Measurements from ENCODE around the gene CNGA3. TPM values are rescaled to one million over a fixed set of nuclear protein-coding genes. Genes with fewer than 3 reads are reported as not detected.
"Not testable (repeated sequence)": the region's sequence is repeated elsewhere in the genome, so short reads cannot be mapped to it uniquely, and the experiment has no call there.

CNGA3 gene
- total RNA-seq, 4 donors from 2014 or later, result 0.44 to 0.57 (median 0.48) TPM; not detected in 1

DNA sequence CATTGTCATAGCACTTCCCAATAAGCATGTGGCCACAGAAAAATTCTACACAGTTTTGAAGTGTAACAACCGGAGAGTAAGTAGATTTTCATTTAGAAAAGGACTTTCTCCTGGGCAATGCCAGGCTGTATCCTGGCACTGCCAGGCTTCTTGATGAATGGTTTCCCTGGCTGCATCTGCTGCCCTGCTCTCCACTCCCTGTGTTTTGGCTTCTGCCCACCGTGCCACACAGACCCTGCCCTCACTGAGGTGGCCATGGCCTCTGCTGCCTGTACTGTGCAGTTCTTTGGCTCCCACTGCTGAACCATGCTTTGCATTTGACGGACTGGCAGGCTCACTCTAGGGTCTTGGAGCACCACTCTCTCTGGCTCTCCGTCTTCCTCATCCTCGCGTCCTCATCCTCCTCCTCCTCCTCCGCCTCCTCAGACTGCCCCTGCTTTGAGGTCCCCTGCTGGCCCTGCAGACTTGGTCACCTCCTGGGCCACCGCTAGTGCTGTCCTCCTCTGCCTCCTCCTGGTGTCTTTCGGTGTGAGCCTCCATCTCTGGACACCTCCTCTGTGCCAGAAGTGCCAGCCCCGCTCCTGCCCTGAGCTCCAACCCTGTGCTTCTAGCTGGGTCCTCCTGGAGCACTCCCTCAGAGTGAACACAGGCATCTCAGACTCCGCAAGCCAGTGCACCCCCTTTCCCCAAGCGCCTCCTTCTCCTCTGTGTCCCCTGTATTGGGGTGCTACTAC is 45.9 kb upstream of the CNGA3 start:
- intact Hi-C loops (cut with DNase I), result no loop called here
- Histone ChIP-seq H3K9me3 (no peaks in the 10 kb centered on the region), H3K27ac (no peak overlapping the region), H3K4me3 (no peak overlapping the region), H3K36me3 (no peaks in the 10 kb centered on the region), H3K27me3 (peaks cover 0 to 20% (median 0%) of the 10 kb centered on the region in 4 donors), H3K4me1 (peaks cover 0 to under 1% (median 0%) of the 10 kb centered on the region in 3 donors)
- WGBS, 2 donors, result 83 to 86% methylated on average over 7 to 11 of the region's 12 CpGs
- TF ChIP-seq, protein P1, sequence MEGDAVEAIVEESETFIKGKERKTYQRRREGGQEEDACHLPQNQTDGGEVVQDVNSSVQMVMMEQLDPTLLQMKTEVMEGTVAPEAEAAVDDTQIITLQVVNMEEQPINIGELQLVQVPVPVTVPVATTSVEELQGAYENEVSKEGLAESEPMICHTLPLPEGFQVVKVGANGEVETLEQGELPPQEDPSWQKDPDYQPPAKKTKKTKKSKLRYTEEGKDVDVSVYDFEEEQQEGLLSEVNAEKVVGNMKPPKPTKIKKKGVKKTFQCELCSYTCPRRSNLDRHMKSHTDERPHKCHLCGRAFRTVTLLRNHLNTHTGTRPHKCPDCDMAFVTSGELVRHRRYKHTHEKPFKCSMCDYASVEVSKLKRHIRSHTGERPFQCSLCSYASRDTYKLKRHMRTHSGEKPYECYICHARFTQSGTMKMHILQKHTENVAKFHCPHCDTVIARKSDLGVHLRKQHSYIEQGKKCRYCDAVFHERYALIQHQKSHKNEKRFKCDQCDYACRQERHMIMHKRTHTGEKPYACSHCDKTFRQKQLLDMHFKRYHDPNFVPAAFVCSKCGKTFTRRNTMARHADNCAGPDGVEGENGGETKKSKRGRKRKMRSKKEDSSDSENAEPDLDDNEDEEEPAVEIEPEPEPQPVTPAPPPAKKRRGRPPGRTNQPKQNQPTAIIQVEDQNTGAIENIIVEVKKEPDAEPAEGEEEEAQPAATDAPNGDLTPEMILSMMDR (IDR thresholded peaks at IDR 0.05), result no peak
- no peak for TF ChIP-seq POLR2A (IDR thresholded peaks at IDR 0.05)
- DNase-seq, result no peak

GRCh38 chr2:98301469-98301868 is 44.8 kb upstream of the CNGA3 start:
- Histone ChIP-seq H3K27ac (no peak overlapping the region), H3K36me3 (no peaks in the 10 kb centered on the region), H3K4me3 (no peak overlapping the region), H3K9me3 (no peaks in the 10 kb centered on the region), H3K27me3 (peaks cover 0 to 14% (median 0%) of the 10 kb centered on the region in 4 donors), H3K4me1 (no peaks in the 10 kb centered on the region)
- TF ChIP-seq POLR2A (IDR thresholded peaks at IDR 0.05), result no peak
- TF ChIP-seq, protein P1 (IDR thresholded peaks at IDR 0.05), result no peak
- intact Hi-C loops (cut with DNase I), result no loop called here
- WGBS, 2 donors, result 54 to 63% methylated on average over 5 of the region's 5 CpGs
- no peak for DNase-seq

DNA sequence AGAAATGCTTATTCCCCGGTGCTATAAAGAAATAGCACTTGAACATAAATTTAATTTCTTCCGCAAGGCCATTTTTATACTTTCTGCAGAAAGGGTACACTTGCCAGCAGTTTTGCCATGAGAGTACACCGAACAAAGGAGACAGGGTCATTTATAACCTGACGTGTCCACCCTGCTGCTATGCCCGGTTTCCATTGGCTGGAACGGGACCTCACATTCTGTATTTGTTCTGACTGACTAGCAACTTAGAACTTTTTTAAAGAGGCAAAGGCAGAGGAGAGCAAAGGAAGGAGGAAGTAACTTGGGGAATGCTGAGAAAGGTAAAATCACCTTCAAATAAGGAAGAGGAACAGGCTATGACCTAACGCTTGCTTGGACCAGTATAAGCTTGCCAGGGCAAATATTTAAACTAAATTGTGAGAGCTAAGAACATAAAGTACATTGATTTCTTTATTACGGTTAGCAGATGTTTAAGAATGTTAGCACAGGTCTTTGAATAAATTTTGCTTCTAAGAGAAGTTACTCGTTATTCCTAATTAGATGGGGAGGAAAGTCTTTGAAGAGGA is 39.0 kb upstream of the CNGA3 start:
- intact Hi-C loops (cut with DNase I); H3K4me3 ChIP-seq; H3K27me3 ChIP-seq; H3K36me3 ChIP-seq; H3K4me1 ChIP-seq; H3K9me3 ChIP-seq; DNase-seq; H3K27ac ChIP-seq: not testable (repeated sequence)
- WGBS, 2 donors, result 45 to 57% methylated on average over 9 of the region's 9 CpGs

- intact Hi-C loops (cut with DNase I), result no loop called here
- Histone ChIP-seq H3K27me3 (peaks cover 0 to 11% (median 0%) of the 10 kb centered on the region in 4 donors), H3K4me1 (peaks cover 0 to 10% (median 4%) of the 10 kb centered on the region in 3 donors), H3K9me3 (no peaks in the 10 kb centered on the region), H3K36me3 (no peaks in the 10 kb centered on the region), H3K27ac (no peak overlapping the region), H3K4me3 (no peak overlapping the region)
- TF ChIP-seq, protein P1 (IDR thresholded peaks at IDR 0.05), result no peak
- no peak for TF ChIP-seq POLR2A (IDR thresholded peaks at IDR 0.05)
- no peak for DNase-seq
- WGBS, 2 donors, result 65 to 70% methylated on average over 8 of the region's 8 CpGs
Measured at GRCh38 chr2:98308068-98308467, 38.2 kb upstream of the CNGA3 start.

DNA sequence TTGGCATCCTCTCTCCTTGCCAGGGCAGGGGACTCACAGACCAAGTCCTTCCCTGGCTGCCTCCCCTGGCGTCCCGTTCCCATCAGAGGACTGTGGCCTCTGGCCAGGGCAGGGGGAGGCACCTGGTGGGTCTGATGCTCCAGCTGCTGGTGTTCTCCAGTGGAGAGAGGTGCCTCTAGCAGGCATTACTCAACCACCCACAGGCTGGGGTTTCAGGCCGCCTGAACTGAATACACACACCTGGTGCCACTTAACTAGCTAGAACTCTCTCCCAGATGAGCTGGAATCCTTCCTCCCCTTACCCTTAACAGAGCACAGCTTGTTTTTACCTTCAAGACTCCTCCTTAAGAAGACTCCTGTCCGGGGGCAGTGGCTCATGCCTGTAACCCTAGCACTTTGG is 37.7 kb upstream of the CNGA3 start:
- no peak for DNase-seq
- H3K36me3 ChIP-seq, result no peaks in the 10 kb centered on the region
- no peak overlapping the region for H3K4me3 ChIP-seq
- no peak for TF ChIP-seq POLR2A (IDR thresholded peaks at IDR 0.05)
- TF ChIP-seq, protein P1 (IDR thresholded peaks at IDR 0.05), result no peak
- H3K27ac ChIP-seq, result no peak overlapping the region
- no peaks in the 10 kb centered on the region for H3K9me3 ChIP-seq
- intact Hi-C loops (cut with DNase I), result no loop called here
- H3K4me1 ChIP-seq, result peaks cover 0 to 10% (median 4%) of the 10 kb centered on the region in 3 donors
- 62 to 75% methylated on average over 2 to 4 of the region's 4 CpGs for WGBS, 2 donors
- peaks cover 0 to 11% (median 0%) of the 10 kb centered on the region in 4 donors for H3K27me3 ChIP-seq
